ENCODE data around the gene NAA30.

The NAA30 gene

DNA sequence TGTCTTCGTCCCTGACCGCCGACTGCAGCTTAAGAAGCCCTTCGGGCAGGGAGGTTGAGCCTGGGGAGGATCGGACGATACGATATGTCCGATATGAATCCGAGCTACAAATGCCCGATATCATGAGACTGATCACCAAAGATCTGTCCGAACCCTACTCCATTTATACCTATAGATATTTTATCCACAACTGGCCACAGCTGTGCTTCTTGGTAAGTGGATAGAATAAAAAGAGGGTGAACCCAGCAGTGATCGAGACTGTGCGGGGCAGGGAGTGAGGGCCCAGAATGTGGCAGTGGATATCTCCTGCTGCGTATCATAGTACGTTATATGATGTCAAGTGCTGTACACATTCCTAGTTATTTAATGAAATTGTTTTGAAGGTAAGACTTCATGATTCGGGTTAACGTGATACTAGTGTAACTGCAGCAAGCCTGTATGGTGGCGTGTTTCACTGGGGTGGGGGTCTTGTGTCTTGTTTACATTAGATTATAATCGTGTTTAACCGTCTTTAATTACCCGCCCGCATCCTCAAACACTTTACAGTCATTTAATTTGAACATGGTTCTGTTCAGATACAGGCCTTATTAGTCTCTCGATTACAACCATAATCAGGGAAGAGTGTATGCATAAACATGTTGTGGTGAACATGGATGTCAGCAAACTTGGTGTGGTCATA lies 1.3 kb downstream of the NAA30 start:
- DNase-seq, result no peak
- H3K9me3 ChIP-seq, result no peaks in the 10 kb centered on the region
- no peak for TF ChIP-seq CTCF (IDR thresholded peaks at IDR 0.05; ENCODE audit: low read depth, low read length)
- no peaks in the 10 kb centered on the region for H3K27me3 ChIP-seq
- H3K36me3 ChIP-seq, result no peaks in the 10 kb centered on the region
- H3K4me3 ChIP-seq (ENCODE audit: low read depth, low read length), result peak overlapping the region; percentile 86
- H3K4me1 ChIP-seq, result no peaks in the 10 kb centered on the region

DNA sequence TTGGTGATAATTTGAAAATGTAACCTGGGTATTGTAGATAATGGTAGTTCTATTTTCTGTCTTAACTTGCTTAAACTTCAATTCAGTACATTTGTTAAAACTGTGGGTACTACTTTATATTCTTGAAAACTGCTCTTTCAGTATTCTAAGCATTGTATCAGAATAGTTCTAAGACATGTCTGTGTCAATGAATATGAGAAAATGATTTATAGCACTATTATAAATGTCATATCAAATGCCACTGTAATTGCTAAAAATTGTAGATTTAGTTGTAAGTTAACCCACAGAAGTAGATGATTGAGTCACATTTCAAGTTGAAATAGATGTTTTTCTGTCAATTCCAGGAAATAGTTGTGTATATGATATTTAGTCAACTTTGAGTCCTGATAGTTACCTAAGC lies 2.4 kb downstream of the NAA30 start:
- Histone ChIP-seq H3K4me3 (ENCODE audit: low read depth, low read length) (peak overlapping the region; percentile 86), H3K36me3 (peaks cover 8% of the 10 kb centered on the region), H3K9me3 (no peaks in the 10 kb centered on the region), H3K27me3 (no peaks in the 10 kb centered on the region), H3K4me1 (no peaks in the 10 kb centered on the region)
- no peak for DNase-seq
- TF ChIP-seq CTCF (IDR thresholded peaks at IDR 0.05; ENCODE audit: low read depth, low read length), result no peak

DNA sequence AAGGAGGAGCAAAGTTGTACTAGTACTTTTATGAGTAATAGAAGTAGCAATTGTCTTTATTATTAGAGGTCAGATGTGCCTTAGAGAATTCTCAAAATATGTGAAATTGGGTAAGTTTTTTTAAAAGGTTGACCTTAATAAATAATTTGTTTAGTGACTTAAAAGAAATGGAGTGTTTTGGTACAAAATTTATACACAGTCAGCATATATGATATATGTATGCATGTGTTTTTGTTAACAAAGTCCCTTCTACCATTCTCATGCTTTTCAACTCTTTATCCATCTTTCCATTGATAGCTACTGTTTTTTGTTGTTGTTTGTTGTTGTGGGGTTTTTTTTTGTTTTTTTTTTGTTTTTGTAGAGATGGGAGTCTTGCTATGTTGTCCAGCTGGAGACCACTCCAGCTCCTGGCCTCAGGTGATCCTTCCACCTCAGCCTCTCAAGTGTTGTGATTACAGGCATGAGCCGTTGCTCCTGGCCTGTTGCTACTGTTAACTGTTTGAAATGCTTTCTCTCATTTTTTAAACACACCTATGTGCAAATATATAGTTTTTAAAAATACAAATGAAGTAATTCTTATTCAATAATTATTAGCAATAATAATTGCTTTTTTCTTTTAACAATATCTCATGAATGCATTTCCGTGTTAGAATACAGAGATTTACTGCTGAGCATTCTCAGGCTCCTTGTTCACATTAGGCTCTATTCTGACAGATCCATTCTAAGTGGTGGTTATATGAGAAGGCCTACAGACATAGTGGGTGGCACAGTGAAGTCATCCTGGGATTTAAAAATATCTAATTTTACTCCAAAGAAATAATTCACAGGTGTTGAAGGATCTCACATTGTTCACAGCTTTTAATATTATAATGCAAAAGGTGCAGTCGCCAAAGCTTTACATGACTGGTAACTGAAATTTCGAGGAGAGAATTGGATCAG lies 10.4 kb downstream of the NAA30 start:
- no peak for DNase-seq
- Histone ChIP-seq H3K9me3 (no peaks in the 10 kb centered on the region), H3K4me1 (0 out of 2 replicates have a peak, but pooled peaks cover 4% of the 10 kb centered on the region), H3K27me3 (no peaks in the 10 kb centered on the region), H3K36me3 (peaks cover 14% of the 10 kb centered on the region), H3K4me3 (ENCODE audit: low read depth, low read length) (no peak overlapping the region)
- TF ChIP-seq CTCF (IDR thresholded peaks at IDR 0.05; ENCODE audit: low read depth, low read length), result no peak

DNA sequence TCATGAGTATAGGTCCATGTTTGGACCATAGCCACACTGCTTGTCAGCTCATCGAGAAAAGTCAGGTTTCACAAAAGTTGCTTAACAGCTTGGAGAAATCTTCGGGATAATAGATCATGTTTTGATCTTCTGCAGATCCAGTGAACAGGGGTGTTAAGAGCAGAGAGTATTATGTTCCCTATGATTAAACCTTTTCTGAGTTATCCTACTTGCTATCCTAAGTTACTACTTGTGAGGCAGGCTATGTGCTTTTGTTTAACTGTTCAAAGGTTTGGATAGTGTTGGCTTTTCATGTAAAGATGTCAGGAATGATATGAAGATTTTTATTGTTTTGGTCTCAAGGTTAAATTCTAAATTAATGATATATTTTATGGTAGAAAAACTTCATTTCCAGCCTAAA lies 11.1 kb downstream of the NAA30 start:
- H3K36me3 ChIP-seq, result peaks cover 14% of the 10 kb centered on the region
- no peaks in the 10 kb centered on the region for H3K9me3 ChIP-seq
- no peak for TF ChIP-seq CTCF (IDR thresholded peaks at IDR 0.05; ENCODE audit: low read depth, low read length)
- H3K4me3 ChIP-seq (ENCODE audit: low read depth, low read length), result no peak overlapping the region
- DNase-seq, result no peak
- no peaks in the 10 kb centered on the region for H3K27me3 ChIP-seq
- H3K4me1 ChIP-seq, result 0 out of 2 replicates have a peak, but pooled peaks cover 4% of the 10 kb centered on the region

DNA sequence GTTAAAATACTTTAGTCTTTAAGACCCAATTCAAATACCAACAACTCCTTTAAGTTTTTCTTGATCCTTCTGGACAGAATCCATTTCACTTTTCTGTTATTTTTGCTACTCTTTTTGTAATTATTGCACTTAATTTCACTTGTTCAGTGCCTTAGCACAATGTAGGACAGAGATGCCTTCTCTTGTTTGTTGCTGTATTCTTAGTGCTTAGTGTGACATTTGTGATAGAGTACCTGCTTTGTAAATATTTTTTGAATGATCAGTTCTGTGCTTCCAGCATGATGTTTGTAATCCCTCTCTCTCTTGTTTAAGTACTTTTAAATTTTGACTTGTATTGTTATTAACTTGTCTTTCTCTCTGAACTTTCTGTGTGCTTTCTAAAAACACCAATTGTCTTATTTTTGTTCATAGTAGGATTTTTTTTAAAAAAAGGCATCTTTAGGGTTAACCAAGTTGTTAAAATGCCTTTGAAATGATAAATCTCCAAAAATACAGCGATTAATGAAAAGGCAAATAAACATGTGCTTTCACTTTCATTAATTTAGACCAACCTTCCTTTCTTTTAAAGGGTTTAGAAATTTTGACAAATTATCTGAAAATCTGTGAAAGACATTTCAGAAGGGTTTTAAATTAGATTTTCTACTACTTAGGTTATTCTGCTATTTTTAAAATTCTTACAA lies 11.9 kb downstream of the NAA30 start:
- Histone ChIP-seq H3K36me3 (peaks cover 11% of the 10 kb centered on the region), H3K9me3 (no peaks in the 10 kb centered on the region), H3K4me3 (ENCODE audit: low read depth, low read length) (no peak overlapping the region), H3K27me3 (no peaks in the 10 kb centered on the region), H3K4me1 (0 out of 2 replicates have a peak, but pooled peaks cover 4% of the 10 kb centered on the region)
- TF ChIP-seq CTCF (IDR thresholded peaks at IDR 0.05; ENCODE audit: low read depth, low read length), result no peak
- DNase-seq, result no peak
